ENCODE measurements around the gene KCNH4. TPM values are rescaled to one million over a fixed set of nuclear protein-coding genes. Genes with fewer than 3 reads are reported as not detected.

Gene KCNH4
- total and polyA plus RNA-seq, 9 of the 15 experiments (the other 6 are each of a cell fraction or from before 2014, with no cell fraction given) = 0.10 to 1.8 (median 0.50) TPM

DNA sequence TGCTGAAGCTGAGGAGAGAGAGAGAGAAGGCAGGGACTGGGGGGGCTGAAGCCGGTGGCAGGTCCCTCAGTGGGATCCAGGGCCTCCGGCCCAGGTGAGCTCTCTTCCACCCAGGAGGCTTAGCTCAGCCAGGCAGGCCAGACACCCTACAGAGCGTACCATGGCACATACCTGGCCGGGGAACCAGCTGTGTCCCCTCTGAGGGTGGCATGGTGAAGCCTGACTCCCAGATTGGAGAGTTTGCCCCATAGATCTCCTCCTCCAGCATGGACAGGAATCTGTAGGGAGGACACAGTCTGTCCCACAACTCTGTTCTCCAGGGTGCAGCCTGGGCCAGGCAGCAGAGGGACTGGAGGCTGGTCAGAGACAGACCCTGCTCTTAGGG lies 62.8 kb downstream of the KCNH4 start:
- Histone ChIP-seq H3K4me3 (no peak overlapping the region), H2AFZ (ENCODE audit: low read depth, low read length) (no peak overlapping the region), H3K9ac (ENCODE audit: insufficient read depth in 1 of 2, low read depth in 2 of 2, low read length in 2 of 2) (peak overlapping the region in 1 of 2 experiments; percentile 2; a peak in 1 of 4 replicates), H3K4me1 (replicated peaks in 1 of 2; ENCODE audit: control insufficient read depth in 2 of 2, insufficient read depth in 2 of 2, low read length in 2 of 2) (peaks cover 13 to 55% of the 10 kb centered on the region in 2 experiments), H4K20me1 (replicated peaks; ENCODE audit: control insufficient read depth, insufficient read depth, low read length) (no peaks in the 10 kb centered on the region), H3K79me2 (ENCODE audit: control insufficient read depth, insufficient read depth, low read length) (peaks cover 10% of the 10 kb centered on the region; the same call in 2 of the 3 replicates), H3K27ac (ENCODE audit: extremely low read depth, low read depth, low read length) (no peak overlapping the region), H3K27me3 (ENCODE audit: control insufficient read depth in 2 of 2, insufficient read depth in 2 of 2, low read length in 2 of 2) (no peaks in the 10 kb centered on the region), H3K4me2 (ENCODE audit: insufficient read depth, low read length) (no peak overlapping the region), H3K36me3 (ENCODE audit: control insufficient read depth, insufficient read depth, low read length) (peaks cover 62% of the 10 kb centered on the region; the same call in 2 of the 3 replicates), H3K9me1 (ENCODE audit: control insufficient read depth, insufficient read depth, low read length) (peaks cover 3% of the 10 kb centered on the region), H3K9me3 (replicated peaks; ENCODE audit: control insufficient read depth, insufficient read depth, low read depth, low read length) (no peaks in the 10 kb centered on the region)
- DNase-seq (ENCODE audit: extremely low read depth in 1 of 4, low spot score in 3 of 4) (no peak), ATAC-seq (no peak), FAIRE-seq (no peak)
- ChIA-PET CTCF (ENCODE audit: low intra/inter-chr PET ratio) (interaction anchor here (1.9 kb wide), 1 partner anchor 63 kb away, joined by 12 read pairs; the partner anchor contains the start of gene KCNH4), POLR2A (interaction anchor here (0.5 to 1.1 kb wide), 4 partner anchors 10 to 94 kb away, joined by 3 to 4 read pairs (median 3); no protein-coding TSS in a partner anchor)
- TF ChIP-seq CHD1 (IDR thresholded peaks at IDR 0.05; ENCODE audit: low read length) (no peak), TEAD4 (IDR thresholded peaks at IDR 0.05; ENCODE audit: low read length) (no peak), TEAD4 (CRISPR knock-in tag; IDR thresholded peaks at IDR 0.05; ENCODE audit: borderline replicate concordance) (no peak), ZNF764 (CRISPR knock-in tag; IDR thresholded peaks at IDR 0.05; ENCODE audit: low read depth) (no peak), HDAC2 (IDR thresholded peaks at IDR 0.05) (no peak), STAT5A (IDR thresholded peaks at IDR 0.05; ENCODE audit: borderline replicate concordance, low read length) (no peak), TCFL5 (CRISPR knock-in tag; conservative IDR thresholded peaks at IDR 0.05) (no peak), POLR2AphosphoS2 (IDR thresholded peaks at IDR 0.05; ENCODE audit: low read length) (no peak), BCOR (IDR thresholded peaks at IDR 0.05) (no peak), POLR2G (IDR thresholded peaks at IDR 0.05; ENCODE audit: low read depth, low read length) (no peak), C11orf30 (IDR thresholded peaks at IDR 0.05; ENCODE audit: low read depth) (no peak), KDM5B (IDR thresholded peaks at IDR 0.05; ENCODE audit: insufficient replicate concordance, low read depth, low read length) (no peak), BDP1 (IDR thresholded peaks at IDR 0.05; ENCODE audit: insufficient read depth, insufficient read length) (no peak)
- TF ChIP-seq, protein P1, sequence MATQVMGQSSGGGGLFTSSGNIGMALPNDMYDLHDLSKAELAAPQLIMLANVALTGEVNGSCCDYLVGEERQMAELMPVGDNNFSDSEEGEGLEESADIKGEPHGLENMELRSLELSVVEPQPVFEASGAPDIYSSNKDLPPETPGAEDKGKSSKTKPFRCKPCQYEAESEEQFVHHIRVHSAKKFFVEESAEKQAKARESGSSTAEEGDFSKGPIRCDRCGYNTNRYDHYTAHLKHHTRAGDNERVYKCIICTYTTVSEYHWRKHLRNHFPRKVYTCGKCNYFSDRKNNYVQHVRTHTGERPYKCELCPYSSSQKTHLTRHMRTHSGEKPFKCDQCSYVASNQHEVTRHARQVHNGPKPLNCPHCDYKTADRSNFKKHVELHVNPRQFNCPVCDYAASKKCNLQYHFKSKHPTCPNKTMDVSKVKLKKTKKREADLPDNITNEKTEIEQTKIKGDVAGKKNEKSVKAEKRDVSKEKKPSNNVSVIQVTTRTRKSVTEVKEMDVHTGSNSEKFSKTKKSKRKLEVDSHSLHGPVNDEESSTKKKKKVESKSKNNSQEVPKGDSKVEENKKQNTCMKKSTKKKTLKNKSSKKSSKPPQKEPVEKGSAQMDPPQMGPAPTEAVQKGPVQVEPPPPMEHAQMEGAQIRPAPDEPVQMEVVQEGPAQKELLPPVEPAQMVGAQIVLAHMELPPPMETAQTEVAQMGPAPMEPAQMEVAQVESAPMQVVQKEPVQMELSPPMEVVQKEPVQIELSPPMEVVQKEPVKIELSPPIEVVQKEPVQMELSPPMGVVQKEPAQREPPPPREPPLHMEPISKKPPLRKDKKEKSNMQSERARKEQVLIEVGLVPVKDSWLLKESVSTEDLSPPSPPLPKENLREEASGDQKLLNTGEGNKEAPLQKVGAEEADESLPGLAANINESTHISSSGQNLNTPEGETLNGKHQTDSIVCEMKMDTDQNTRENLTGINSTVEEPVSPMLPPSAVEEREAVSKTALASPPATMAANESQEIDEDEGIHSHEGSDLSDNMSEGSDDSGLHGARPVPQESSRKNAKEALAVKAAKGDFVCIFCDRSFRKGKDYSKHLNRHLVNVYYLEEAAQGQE (IDR thresholded peaks at IDR 0.05; ENCODE audit: borderline replicate concordance) = no peak
- TF ChIP-seq, protein P1 (CRISPR knock-in tag; IDR thresholded peaks at IDR 0.05; ENCODE audit: low read depth) = no peak
- TF ChIP-seq, protein P2, sequence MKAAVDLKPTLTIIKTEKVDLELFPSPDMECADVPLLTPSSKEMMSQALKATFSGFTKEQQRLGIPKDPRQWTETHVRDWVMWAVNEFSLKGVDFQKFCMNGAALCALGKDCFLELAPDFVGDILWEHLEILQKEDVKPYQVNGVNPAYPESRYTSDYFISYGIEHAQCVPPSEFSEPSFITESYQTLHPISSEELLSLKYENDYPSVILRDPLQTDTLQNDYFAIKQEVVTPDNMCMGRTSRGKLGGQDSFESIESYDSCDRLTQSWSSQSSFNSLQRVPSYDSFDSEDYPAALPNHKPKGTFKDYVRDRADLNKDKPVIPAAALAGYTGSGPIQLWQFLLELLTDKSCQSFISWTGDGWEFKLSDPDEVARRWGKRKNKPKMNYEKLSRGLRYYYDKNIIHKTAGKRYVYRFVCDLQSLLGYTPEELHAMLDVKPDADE (conservative IDR thresholded peaks at IDR 0.05; ENCODE audit: control insufficient read depth, low read depth, low read length) = no peak
- BruUV-seq (replicated peaks) = no TSS peak
- WGBS (ENCODE audit: insufficient coverage, low coverage, missing lambda C conversion rate) = 90% methylated on average over 4 of the region's 4 CpGs
- intact Hi-C loops (cut with micrococcal nuclease) (loop anchor here (2.0 kb wide), 1 partner anchor 63 kb away; the partner anchor contains the start of gene KCNH4), in situ Hi-C loops (cut with MboI) (loop anchor here (25.0 kb wide), 1 partner anchor 381 kb away; the partner anchor contains the start of gene HAP1)

Data from K562 (cell line).